Left kidney (tissue), 2 donors: ENCODE data around the gene AKAP12. TPM values are rescaled to one million over a fixed set of nuclear protein-coding genes. Genes with fewer than 3 reads are reported as not detected.
"Not testable (repeated sequence)": the region's sequence is repeated elsewhere in the genome, so short reads cannot be mapped to it uniquely, and the experiment has no call there.

ENCODE experiments used
- DNase-seq: peaks from one replicate; pipeline ENCODE4 v3.0.0-alpha.2; 2013
- polyA plus RNA-seq: library from polyadenylated mRNA; unstranded; fragments of 120-200 nt; gene quantifications from one replicate; pipeline ENCODE4 v1.2.1, GENCODE V29; 2013; ENCODE audit not compliant: insufficient read length

AKAP12 gene
- polyA plus RNA-seq, 1 donor: 150 TPM

DNA sequence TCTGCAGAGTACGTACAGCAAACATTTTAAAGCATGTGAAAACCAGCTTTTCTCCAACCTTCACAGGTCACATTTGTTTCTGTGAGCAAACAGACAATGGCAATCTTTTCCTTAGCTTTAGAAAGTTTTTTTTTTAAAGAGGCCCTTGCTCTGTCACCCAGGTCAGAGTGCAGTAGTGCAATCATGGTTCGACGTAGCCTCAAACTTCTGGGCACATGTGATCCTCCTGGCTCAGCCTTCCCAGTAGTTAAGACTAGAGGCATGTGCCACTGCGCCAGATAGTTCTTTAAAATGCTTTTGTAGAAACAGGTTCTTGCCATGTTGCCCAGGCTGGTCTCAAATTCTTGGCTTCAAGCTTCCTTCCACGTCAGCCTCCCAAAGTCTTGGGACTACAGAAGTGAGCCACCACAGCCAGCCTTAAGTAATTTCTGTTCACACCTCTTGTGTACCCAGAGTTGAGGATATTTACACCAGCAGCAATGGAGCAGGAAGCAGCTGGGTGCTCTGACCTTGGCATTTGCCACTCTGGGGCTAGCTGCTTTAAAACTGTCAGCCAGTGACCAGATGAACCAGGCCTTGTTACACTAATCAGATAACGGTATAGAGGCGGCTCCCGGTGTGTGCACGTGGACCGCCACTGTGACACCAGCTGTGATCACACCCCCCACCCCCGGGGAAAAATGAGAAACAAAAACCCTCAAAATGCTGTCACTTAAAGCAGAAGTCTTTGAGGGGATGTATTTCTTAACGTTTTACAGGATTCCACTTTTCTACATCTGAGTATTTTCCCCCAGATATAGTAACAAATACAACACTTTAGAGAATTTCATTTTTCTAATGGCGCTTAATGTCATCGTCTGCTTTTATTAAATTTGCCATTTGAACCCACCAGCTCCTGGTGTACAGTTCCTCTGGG is 71.3 kb downstream of the AKAP12 start:
- DNase-seq: no peak

GRCh38 chr6:151313066-151313491 is 73.3 kb downstream of the AKAP12 start:
- no peak for DNase-seq

GRCh38 chr6:151315661-151316060 is 75.9 kb downstream of the AKAP12 start:
- not testable (repeated sequence) for DNase-seq

DNA sequence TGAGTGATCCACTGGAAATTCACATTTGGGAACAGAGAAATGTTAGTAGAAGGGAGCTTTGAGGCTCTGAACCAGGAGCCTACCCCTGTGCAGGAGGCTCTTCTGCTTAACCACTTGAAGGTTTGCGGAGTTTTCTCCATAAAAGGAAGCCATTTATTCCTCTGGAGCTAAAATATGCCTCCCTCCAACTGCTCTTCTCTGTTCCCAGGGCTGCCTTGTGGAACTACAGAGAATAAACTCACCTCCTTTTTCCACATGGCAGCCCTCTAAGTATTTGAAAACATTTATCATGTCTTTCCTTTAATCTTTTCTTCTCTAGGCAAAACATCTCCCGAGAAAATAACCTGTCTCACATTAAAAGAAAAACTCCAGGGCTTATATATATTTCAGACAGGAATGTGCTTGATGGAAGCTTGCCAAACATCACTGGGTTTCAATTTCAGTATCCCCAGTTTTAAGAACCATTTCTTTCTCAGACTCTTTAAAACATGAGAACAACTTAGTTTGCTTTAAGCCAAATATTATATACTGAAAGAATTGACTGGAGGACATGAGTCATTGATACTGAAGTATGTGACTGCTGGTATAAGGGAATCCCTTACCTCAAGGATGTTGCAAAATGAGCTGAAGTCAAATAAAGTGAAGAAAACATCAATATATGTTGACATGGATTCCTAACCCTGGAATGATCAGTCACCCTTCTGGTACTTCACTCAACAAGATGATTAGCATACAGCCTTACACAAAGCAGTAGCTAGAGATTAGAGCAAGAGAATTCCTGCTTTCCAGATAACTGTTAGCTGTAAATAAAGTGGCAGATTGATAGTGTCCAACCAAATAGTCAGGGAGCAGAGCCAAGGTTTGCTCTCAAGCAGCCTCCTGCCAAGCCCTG is 77.6 kb downstream of the AKAP12 start:
- peak; percentile 63 for DNase-seq

- no peak for DNase-seq
These were observed 78.2 kb downstream of the AKAP12 start for GRCh38 chr6:151317995-151318365.

DNA sequence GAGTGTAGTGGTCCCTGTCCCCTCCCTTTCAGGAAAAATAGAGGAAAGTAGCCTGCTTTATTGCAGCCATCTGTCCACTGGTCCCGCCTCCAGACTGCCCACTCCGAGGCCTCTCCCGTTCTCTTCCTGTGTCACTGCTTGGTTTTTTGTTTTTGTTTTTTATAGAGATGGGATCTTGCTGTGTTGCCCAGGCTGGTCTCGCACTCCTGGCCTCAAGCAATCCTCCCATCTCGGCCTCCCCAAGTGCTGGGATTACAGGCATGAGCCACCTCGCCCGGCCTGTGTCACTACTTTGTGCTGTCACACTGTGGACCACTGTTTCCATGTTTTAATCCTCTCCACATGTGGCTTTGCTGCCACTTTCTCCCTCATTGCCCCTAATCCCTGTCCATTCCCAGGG is 80.4 kb downstream of the AKAP12 start:
- no peak for DNase-seq

- no peak for DNase-seq
These were observed 81.7 kb downstream of the AKAP12 start for GRCh38 chr6:151321438-151321837.

DNA sequence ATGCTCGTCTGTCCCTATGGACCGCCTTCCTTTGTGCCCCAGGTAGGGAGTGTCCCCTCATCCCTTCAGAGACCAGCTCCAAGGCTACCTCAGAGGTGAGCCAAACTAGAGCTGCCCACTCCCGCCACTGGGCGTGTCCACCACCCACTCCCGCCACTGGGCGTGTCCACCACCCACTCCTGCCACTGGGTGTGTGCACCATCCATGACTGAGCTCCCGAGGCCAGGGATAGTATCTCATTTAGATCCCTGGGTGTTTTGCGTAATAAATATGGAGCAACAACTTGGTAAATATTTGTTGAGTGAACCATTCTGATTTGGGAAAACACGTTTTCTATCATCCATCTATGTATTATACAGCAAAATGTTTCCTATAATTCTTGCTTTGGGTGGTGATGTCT is 82.8 kb downstream of the AKAP12 start:
- DNase-seq: no peak

DNA sequence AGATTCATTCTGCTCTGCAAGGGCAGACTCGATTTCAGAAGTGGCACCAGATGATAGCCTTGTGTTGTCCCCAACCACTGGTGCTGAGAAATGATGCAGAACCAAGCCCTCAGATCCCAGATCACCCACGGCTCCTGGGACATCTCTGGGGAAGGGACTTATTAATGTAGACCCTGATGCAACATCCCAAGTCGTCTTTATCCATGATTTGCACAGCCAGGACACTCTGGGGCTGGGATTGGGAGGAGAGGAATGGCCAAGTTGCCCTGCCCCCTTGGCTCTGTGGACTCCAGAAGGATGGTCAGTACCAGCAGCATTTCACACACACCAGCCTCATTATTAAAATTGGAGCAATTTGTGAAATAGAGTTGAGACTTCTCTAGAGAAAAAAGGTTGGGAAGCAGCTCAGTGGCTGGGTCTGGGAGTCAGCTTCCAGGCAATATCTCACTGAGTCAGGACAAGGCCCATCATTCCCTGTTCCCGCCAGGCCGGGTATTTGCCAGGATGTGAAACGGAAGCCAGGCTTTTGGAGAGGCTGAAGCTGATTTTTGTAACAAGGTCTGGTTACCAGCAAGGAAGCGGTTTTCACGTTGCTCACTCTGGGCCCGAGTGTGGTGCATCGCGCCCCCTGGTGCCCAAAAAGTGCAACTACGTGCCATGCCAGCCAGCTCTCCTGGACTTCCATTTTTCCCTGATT is 84.2 kb downstream of the AKAP12 start:
- peak; percentile 86 for DNase-seq

DNA sequence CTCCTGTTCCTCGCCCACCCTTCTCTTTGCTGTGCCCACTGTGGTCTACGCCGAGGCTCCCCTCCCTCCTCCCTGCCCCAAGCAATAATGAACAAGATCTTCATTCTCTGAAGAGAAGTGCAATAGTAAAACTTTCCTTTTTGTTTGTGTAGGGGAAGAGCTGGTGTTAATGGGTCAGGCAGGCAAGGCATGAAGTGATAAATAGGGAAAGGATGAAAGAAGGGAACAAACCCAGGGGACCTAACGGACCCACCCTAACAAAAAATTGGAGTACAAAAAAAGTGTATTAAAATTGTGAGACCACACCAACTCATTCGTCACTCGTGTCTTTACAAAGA is 84.7 kb downstream of the AKAP12 start:
- DNase-seq: no peak

DNA sequence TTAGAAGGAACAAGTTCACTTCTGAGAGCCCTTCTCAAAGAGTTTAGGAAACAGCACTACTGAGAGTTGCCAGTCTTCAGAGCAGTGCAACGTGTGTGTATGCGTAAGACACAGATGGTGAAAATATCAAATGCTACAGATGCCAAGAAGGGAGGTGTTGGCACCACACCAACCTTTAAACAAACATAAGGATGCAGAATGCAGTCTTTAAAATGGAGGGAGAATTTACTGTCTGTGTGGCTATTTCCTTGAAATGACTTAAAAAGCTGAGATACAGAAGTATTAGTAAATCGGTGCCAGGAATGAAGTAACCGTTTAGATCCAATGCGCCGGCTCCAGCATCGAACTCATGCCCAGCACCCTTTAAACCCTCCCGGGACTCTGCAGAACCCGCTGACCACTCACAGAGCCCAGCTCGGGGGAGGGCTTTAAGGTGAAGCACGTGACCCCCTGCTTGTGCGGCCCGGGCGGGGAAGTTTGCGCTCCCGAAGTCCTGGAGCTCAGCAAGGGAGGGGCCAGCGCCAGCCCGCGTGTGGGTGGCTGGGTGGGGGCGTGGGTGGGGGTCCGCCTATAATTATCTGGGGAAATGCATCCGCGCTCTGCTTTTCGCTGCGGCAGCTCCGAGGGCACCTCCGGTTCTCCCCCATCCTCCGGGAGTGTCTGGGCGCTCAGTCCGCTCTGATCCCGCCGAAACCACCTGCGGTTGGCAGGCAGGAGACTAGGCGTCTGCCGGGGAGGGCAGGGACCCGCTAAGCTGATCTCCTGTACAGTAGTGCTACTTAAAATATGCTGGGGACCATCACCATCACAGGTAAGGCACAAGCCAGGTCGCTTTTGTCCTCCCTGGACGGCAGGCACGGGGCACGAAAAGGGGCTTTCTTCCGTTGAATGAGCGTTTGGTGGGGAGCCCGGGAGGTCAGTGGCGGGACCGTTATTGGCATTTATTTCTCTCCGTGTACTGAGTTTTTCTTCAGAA is 85.6 kb downstream of the AKAP12 start:
- DNase-seq: peak; percentile 64

DNA sequence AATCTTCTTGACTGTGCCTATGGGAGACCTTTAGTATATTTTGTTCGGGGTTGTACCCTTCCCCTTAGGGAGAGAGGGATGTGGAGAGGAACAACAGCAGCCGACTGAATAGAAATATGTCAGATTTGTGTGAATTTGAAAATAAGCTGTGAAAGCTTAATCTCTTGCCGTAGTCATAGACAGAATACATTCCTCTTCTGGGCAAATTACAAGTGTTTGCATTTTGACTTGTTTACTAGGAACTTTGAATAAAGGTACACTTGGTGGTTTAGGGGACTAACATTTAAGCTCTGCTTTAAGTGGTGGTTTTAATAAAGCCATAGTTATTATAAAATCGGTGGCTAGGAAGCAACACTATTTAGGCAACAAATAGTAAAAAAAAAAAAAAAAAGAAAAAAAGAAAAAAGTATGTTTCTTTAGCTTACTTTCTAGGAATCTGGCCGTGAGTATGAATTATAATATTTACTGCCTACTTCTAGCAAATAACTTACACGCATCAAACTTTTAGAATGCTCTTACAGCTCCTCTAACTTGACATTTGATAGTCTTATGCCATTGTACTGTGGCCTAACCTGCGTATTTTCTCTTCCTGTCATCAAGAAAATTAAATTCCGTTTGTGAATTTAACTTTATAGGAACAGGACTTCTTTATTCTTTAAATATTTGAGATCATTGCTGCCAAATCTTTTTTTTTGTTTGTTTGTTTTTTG is 86.5 kb downstream of the AKAP12 start:
- peak; percentile 28 for DNase-seq

DNA sequence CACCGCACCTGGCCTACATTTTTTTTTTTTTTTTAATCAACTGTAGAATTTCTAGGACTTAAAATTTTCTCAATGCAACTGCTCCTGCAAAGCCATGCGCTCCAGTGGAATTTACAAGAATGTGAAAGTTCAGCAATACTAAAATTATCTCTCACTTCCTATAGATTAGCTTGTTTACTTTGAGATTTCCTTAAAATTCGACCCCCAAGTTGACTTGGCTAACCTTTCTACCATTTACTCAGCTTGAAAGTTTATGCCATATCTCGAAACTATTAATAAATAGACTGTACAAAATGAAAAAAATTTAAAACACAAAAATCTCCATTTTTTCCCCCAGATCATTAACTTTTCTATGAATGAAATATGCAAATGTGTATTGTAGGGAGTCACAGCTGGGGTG is 87.3 kb downstream of the AKAP12 start:
- no peak for DNase-seq

- DNase-seq: peak; percentile 47
These were observed 90.4 kb downstream of the AKAP12 start for GRCh38 chr6:151330130-151330696.

DNA sequence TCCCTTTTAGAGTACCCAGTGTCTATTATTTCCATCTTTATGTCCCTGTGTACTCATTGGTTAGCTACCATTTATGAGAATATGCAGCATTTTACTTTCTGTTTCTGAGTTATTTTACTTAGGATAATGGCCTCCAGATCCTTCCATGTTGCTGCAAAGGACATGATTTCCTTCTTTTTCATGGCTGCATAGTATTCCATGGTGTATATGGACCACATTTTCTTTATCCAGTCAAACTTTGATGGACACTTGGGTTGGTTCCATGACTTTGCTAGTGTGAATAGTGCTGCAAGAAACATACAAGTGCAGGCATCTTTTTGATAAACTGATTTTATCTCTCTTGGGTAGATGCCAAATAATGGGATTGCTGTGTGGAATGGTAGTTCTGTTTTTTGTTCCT is 96.2 kb downstream of the AKAP12 start:
- DNase-seq: no peak

GRCh38 chr6:151338651-151339200 is 99.0 kb downstream of the AKAP12 start:
- DNase-seq: no peak

GRCh38 chr6:151339369-151339768 is 99.6 kb downstream of the AKAP12 start:
- DNase-seq: no peak

GRCh38 chr6:151340219-151340978 is 100.6 kb downstream of the AKAP12 start:
- DNase-seq: no peak
